Adrenal gland (tissue), 5 donors: ENCODE results near the gene UQCR10.

Source experiments
- POLR2A ChIP-seq, 2 donors: fragments of 450-650 bp; IDR thresholded peaks; one replicate each; pipeline ENCODE4 v1.6.1; 2017; ENCODE audit warnings: antibody characterized with exemption in 2 of 2, mild to moderate bottlenecking in 2 of 2, moderate library complexity in 1 of 2
- TF ChIP-seq, protein P1 (sequence below), 6 experiments: fragments of 450-650 bp in 4 of 6; fragments of 200-600 bp in 2 of 6; sonication (generic) in 1 of 6; IDR thresholded peaks; 1 replicate in 5 of 6; 2 replicates in 1 of 6; pipeline versions ENCODE4 v1.5.1 to v1.8.0; 2016 to 2021; ENCODE audit warnings: antibody characterized with exemption in 6 of 6, mild to moderate bottlenecking in 2 of 6, moderate library complexity in 1 of 6
- donor health status: DM: no; HTN: no; CAD: no.

DNA sequence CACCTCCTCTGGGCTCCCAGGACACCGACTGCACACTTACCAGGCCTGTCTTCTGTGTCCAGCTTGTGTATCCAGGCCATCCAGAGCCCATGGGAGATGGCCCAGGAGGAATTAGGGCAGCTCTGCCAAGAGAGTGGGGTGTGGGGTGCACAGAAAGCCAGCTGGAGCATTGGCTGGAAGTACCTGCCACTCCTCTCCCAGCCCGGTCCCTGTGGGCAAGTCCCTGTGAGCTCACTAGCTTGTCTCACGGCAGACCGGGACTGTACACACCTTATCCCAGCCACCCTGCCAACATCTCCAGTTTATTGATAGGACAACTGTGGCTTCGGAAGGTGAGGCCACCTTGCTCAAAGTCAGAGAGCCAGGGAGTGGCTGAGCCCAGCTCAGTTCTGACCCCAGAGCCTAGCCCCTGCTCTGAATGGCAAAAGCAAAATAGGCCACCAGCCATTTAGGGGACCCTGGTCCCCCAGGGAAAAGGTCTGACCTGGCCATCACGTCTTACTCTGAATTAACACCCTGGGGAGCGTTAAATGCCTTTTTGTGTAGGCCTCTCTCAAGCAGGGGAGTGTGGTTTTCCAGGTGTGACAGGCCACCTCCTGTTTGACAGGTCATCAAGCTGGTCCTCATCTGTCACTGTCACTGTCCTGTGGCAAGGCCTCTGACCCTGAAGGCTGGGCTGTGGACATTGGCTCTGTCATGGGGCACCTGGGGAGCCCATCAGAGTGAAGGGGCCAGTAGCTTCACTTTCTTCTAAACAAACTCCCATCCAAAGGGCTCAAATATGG, 15.1 kb downstream of the UQCR10 start:
- TF ChIP-seq, protein P1, sequence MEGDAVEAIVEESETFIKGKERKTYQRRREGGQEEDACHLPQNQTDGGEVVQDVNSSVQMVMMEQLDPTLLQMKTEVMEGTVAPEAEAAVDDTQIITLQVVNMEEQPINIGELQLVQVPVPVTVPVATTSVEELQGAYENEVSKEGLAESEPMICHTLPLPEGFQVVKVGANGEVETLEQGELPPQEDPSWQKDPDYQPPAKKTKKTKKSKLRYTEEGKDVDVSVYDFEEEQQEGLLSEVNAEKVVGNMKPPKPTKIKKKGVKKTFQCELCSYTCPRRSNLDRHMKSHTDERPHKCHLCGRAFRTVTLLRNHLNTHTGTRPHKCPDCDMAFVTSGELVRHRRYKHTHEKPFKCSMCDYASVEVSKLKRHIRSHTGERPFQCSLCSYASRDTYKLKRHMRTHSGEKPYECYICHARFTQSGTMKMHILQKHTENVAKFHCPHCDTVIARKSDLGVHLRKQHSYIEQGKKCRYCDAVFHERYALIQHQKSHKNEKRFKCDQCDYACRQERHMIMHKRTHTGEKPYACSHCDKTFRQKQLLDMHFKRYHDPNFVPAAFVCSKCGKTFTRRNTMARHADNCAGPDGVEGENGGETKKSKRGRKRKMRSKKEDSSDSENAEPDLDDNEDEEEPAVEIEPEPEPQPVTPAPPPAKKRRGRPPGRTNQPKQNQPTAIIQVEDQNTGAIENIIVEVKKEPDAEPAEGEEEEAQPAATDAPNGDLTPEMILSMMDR (IDR thresholded peaks at IDR 0.05) = no peak
- peak in 1 of 2 donors; percentile 39 for TF ChIP-seq POLR2A (IDR thresholded peaks at IDR 0.05)
